Thoracic aorta (tissue), 2 donors: ENCODE measurements around the gene ADGRL2. TPM values are rescaled to one million over a fixed set of nuclear protein-coding genes. Genes with fewer than 3 reads are reported as not detected.

ENCODE experiments used
- ATAC-seq: fragments of 150-250 bp; one replicate; pipeline ENCODE4 v1.8.0; 2017; ENCODE audit warnings: low read depth; ENCODE audit not compliant: insufficient number of reproducible peaks, low FRiP score
- DNase-seq: peaks from one replicate; pipeline ENCODE4 v3.0.0-alpha.2; 2020; ENCODE audit warnings: low spot score
- H3K27ac ChIP-seq, 2 donors: fragments of 200-600 bp; sonication (generic); 1 replicate in 1 of 2; 2 replicates in 1 of 2; pipeline ENCODE4 v1.5.1; 2016; ENCODE audit warnings: mild to moderate bottlenecking in 2 of 2, moderate library complexity in 2 of 2
- H3K27me3 ChIP-seq: fragments of 200-600 bp; sonication (generic); replicated peaks from 2 replicates; pipeline ENCODE4 v1.6.0; 2016; ENCODE audit warnings: mild to moderate bottlenecking; ENCODE audit not compliant: insufficient read depth
- H3K36me3 ChIP-seq: fragments of 200-600 bp; sonication (generic); one replicate; pipeline ENCODE4 v1.5.1; 2016
- H3K4me1 ChIP-seq, 2 donors: fragments of 200-600 bp; sonication (generic); 1 replicate in 1 of 2; 2 replicates in 1 of 2; pipeline versions ENCODE4 v1.5.1 to v1.6.0; 2016; ENCODE audit warnings: low read depth in 2 of 2, mild to moderate bottlenecking in 1 of 2; ENCODE audit not compliant: control insufficient read depth in 1 of 2
- H3K4me3 ChIP-seq: fragments of 200-600 bp; sonication (generic); 2 replicates; pipeline ENCODE4 v1.5.1; 2016; ENCODE audit warnings: mild to moderate bottlenecking
- H3K9me3 ChIP-seq: fragments of 200-600 bp; sonication (generic); 2 replicates; pipeline ENCODE4 v1.5.1; 2016
- CTCF ChIP-seq: fragments of 200-600 bp; sonication (generic); IDR thresholded peaks from one replicate; pipeline ENCODE4 v1.5.1; 2019; ENCODE audit warnings: antibody characterized with exemption
- total RNA-seq, 2 donors: library from RNA; depleted of rRNA; stranded (reverse); fragments of >200 nt; gene quantifications; one replicate each; pipeline versions ENCODE4 v1.1.0 to v1.2.3, GENCODE V29; 2016

Gene ADGRL2
- total RNA-seq, 2 donors from 2014 or later: 53.3 to 67.2 TPM

DNA sequence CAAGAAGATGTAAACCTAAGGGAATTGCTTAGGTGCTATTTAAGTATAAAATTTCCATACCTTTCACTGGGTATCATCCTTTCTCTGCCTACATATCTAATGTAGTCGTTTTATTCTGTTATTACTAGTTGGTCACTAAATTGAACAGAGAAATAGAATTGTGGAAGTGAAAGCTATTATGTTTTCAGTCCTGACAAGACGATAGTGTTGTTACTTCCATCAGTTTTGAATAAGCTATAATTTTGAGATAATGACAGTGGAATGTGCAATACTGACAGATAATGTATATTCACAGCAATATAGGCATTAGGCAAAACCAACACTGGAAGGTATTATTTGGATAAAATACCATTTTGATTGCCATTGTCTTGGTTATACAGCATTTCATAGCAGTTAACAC, 181.8 kb downstream of the ADGRL2 start:
- Histone ChIP-seq H3K36me3 (peaks cover 6% of the 10 kb centered on the region), H3K4me1 (peaks cover 9 to 11% of the 10 kb centered on the region in 2 donors), H3K9me3 (no peaks in the 10 kb centered on the region), H3K27me3 (no peaks in the 10 kb centered on the region), H3K27ac (no peak overlapping the region), H3K4me3 (no peak overlapping the region)
- TF ChIP-seq CTCF: no peak
- DNase-seq: no peak
- no peak for ATAC-seq

- Histone ChIP-seq H3K27ac (no peak overlapping the region), H3K36me3 (peaks cover 6% of the 10 kb centered on the region), H3K9me3 (no peaks in the 10 kb centered on the region), H3K27me3 (no peaks in the 10 kb centered on the region), H3K4me3 (no peak overlapping the region), H3K4me1 (no peaks in the 10 kb centered on the region)
- ATAC-seq: no peak
- no peak for TF ChIP-seq CTCF
- no peak for DNase-seq
Measured at GRCh38 chr1:81989524-81989923, 188.8 kb downstream of the ADGRL2 start.

GRCh38 chr1:81990241-81990640, 189.5 kb downstream of the ADGRL2 start:
- ATAC-seq (no peak), DNase-seq (no peak)
- H3K27me3 ChIP-seq: no peaks in the 10 kb centered on the region
- H3K36me3 ChIP-seq: no peaks in the 10 kb centered on the region
- no peaks in the 10 kb centered on the region for H3K9me3 ChIP-seq
- TF ChIP-seq CTCF: no peak
- H3K4me3 ChIP-seq: no peak overlapping the region
- H3K27ac ChIP-seq: no peak overlapping the region
- H3K4me1 ChIP-seq: no peaks in the 10 kb centered on the region

- H3K9me3 ChIP-seq: no peaks in the 10 kb centered on the region
- H3K4me3 ChIP-seq: peak overlapping the region; percentile 48
- no peak for TF ChIP-seq CTCF
- DNase-seq (no peak), ATAC-seq (no peak)
- H3K4me1 ChIP-seq: peaks cover 0 to 24% of the 10 kb centered on the region in 2 donors
- H3K27ac ChIP-seq: peak overlapping the region in 1 of 2 donors; percentile 11
- H3K36me3 ChIP-seq: no peaks in the 10 kb centered on the region
- no peaks in the 10 kb centered on the region for H3K27me3 ChIP-seq
Measured at GRCh38 chr1:81998165-81998564, 197.4 kb downstream of the ADGRL2 start.

DNA sequence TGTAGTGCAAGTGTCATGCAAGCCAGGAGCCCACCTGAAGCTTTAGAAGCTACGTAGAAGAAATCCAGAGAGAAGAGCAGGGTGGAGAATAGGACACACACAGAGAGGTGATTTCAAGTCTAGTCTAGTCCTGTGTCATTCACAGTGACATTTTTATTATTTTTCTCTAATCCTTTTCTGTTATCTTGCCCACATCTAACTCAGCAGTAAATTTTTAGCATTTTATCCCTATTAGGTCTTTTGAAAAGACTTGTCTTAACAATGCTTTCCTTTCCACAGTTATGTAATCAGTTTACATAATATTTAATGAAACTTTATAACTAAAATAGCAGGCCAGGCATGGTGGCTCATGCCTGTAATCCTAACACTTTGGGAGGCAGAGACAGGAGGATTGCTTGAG, 198.6 kb downstream of the ADGRL2 start:
- Histone ChIP-seq H3K27me3 (no peaks in the 10 kb centered on the region), H3K27ac (no peak overlapping the region), H3K4me3 (no peak overlapping the region), H3K9me3 (no peaks in the 10 kb centered on the region), H3K4me1 (peaks cover 0 to 24% of the 10 kb centered on the region in 2 donors), H3K36me3 (no peaks in the 10 kb centered on the region)
- ATAC-seq: no peak
- no peak for TF ChIP-seq CTCF
- no peak for DNase-seq
